ENCODE results near the gene RPL36A.

Gene RPL36A

GRCh38 chrX:101407748-101408531 is 17.1 kb downstream of the RPL36A start, which contains the start of the genes GLA and HNRNPH2:
Gene GLA (minus strand): TSS chrX:101407925. CDS start chrX:101407903, 22 bp downstream.
Gene HNRNPH2 (plus strand): TSS chrX:101408222. CDS start chrX:101411989, 3,767 bp downstream.
- Histone ChIP-seq H3K27me3 (ENCODE audit: control insufficient read depth, insufficient read depth, low read length) (no peaks in the 10 kb centered on the region), H3K9me3 (ENCODE audit: control insufficient read depth, low read length) (no peaks in the 10 kb centered on the region), H3K36me3 (ENCODE audit: control insufficient read depth, insufficient read depth, low read length) (no peaks in the 10 kb centered on the region), H3K4me3 (ENCODE audit: low read depth, low read length) (peak within 1 kb of the TSS; percentile 93), H3K27ac (peak within 1 kb of the TSS; percentile 99), H3K4me1 (no peaks in the 10 kb centered on the region), H3K9ac (peak within 1 kb of the TSS; percentile 91), H3K79me2 (peaks cover 13% of the 10 kb centered on the region), H3K4me2 (ENCODE audit: low read length) (peak within 1 kb of the TSS; percentile 76), H2AFZ (peak within 1 kb of the TSS; percentile 76)
- TF ChIP-seq CTCF (IDR thresholded peaks at IDR 0.05), result no peak

- H3K9me3 ChIP-seq (ENCODE audit: control insufficient read depth, low read length), result no peaks in the 10 kb centered on the region
- peak overlapping the region; percentile 99 for H3K27ac ChIP-seq
- peak overlapping the region; percentile 76 for H2AFZ ChIP-seq
- H3K4me1 ChIP-seq, result no peaks in the 10 kb centered on the region
- no peak for TF ChIP-seq CTCF (IDR thresholded peaks at IDR 0.05)
- H3K9ac ChIP-seq, result peak overlapping the region; percentile 91
- peak overlapping the region; percentile 61 for H3K4me2 ChIP-seq (ENCODE audit: low read length)
- peak overlapping the region; percentile 93 for H3K4me3 ChIP-seq (ENCODE audit: low read depth, low read length)
- H3K79me2 ChIP-seq, result peaks cover 15% of the 10 kb centered on the region
- no peaks in the 10 kb centered on the region for H3K36me3 ChIP-seq (ENCODE audit: control insufficient read depth, insufficient read depth, low read length)
- no peaks in the 10 kb centered on the region for H3K27me3 ChIP-seq (ENCODE audit: control insufficient read depth, insufficient read depth, low read length)
These were observed 17.7 kb downstream of the RPL36A start for GRCh38 chrX:101408532-101408841.

GRCh38 chrX:101409043-101409442 is 18.2 kb downstream of the RPL36A start:
- H3K9me3 ChIP-seq (ENCODE audit: control insufficient read depth, low read length), result no peaks in the 10 kb centered on the region
- peak overlapping the region; percentile 61 for H3K4me2 ChIP-seq (ENCODE audit: low read length)
- no peak overlapping the region for H3K9ac ChIP-seq
- peak overlapping the region; percentile 93 for H3K4me3 ChIP-seq (ENCODE audit: low read depth, low read length)
- no peak overlapping the region for H2AFZ ChIP-seq
- no peak for TF ChIP-seq CTCF (IDR thresholded peaks at IDR 0.05)
- H3K4me1 ChIP-seq, result no peaks in the 10 kb centered on the region
- H3K27ac ChIP-seq, result peak overlapping the region; percentile 99
- peaks cover 15% of the 10 kb centered on the region for H3K79me2 ChIP-seq
- H3K27me3 ChIP-seq (ENCODE audit: control insufficient read depth, insufficient read depth, low read length), result no peaks in the 10 kb centered on the region
- H3K36me3 ChIP-seq (ENCODE audit: control insufficient read depth, insufficient read depth, low read length), result no peaks in the 10 kb centered on the region

GRCh38 chrX:101410461-101410860 is 19.6 kb downstream of the RPL36A start:
- H3K4me3 ChIP-seq (ENCODE audit: low read depth, low read length), result peak overlapping the region; percentile 22
- H3K27ac ChIP-seq, result no peak overlapping the region
- H3K4me1 ChIP-seq, result peaks cover 8% of the 10 kb centered on the region
- H3K9me3 ChIP-seq (ENCODE audit: control insufficient read depth, low read length), result no peaks in the 10 kb centered on the region
- H3K79me2 ChIP-seq, result peaks cover 15% of the 10 kb centered on the region
- TF ChIP-seq CTCF (IDR thresholded peaks at IDR 0.05), result no peak
- no peaks in the 10 kb centered on the region for H3K27me3 ChIP-seq (ENCODE audit: control insufficient read depth, insufficient read depth, low read length)
- H3K36me3 ChIP-seq (ENCODE audit: control insufficient read depth, insufficient read depth, low read length), result no peaks in the 10 kb centered on the region
- H3K9ac ChIP-seq, result no peak overlapping the region
- no peak overlapping the region for H2AFZ ChIP-seq
- H3K4me2 ChIP-seq (ENCODE audit: low read length), result peak overlapping the region; percentile 33

GRCh38 chrX:101411984-101412383 is 21.2 kb downstream of the RPL36A start:
- H2AFZ ChIP-seq, result no peak overlapping the region
- H3K4me1 ChIP-seq, result peaks cover 11% of the 10 kb centered on the region
- no peak for TF ChIP-seq CTCF (IDR thresholded peaks at IDR 0.05)
- H3K9ac ChIP-seq, result no peak overlapping the region
- H3K9me3 ChIP-seq (ENCODE audit: control insufficient read depth, low read length), result no peaks in the 10 kb centered on the region
- no peak overlapping the region for H3K4me3 ChIP-seq (ENCODE audit: low read depth, low read length)
- H3K27ac ChIP-seq, result no peak overlapping the region
- H3K27me3 ChIP-seq (ENCODE audit: control insufficient read depth, insufficient read depth, low read length), result no peaks in the 10 kb centered on the region
- H3K36me3 ChIP-seq (ENCODE audit: control insufficient read depth, insufficient read depth, low read length), result no peaks in the 10 kb centered on the region
- no peak overlapping the region for H3K4me2 ChIP-seq (ENCODE audit: low read length)
- H3K79me2 ChIP-seq, result peaks cover 15% of the 10 kb centered on the region

Data from parathyroid adenoma (tissue), 2 donors.